Heart left ventricle (tissue), 16 donors: ENCODE data around the gene SLC44A5. TPM values are rescaled to one million over a fixed set of nuclear protein-coding genes. Genes with fewer than 3 reads are reported as not detected.

Experiments used
- ATAC-seq, 4 donors: fragments of 200-7000 bp; cut with Tn5 transposase; one replicate each; pipeline ENCODE4 v1.9.1; 2020 to 2022; ENCODE audit warnings: moderate library complexity in 4 of 4, mild to moderate bottlenecking in 3 of 4, moderate number of reproducible peaks in 1 of 4
- DNase-seq, 5 donors: peaks; one replicate each; pipeline ENCODE4 v3.0.0-alpha.2; 2020
- H3K27ac ChIP-seq, 12 donors: fragments of 200-600 bp; sonication (generic) in 4 of 12; one replicate each; pipeline versions ENCODE4 v1.5.0 to v1.8.0; 2016 to 2022; ENCODE audit warnings: mild to moderate bottlenecking in 2 of 12
- H3K27me3 ChIP-seq, 9 donors: fragments of 200-600 bp; sonication (generic) in 2 of 9; one replicate each; pipeline versions ENCODE4 v1.5.1 to v1.8.0; 2016 to 2022; ENCODE audit warnings: mild to moderate bottlenecking in 3 of 9
- H3K36me3 ChIP-seq, 9 donors: fragments of 200-600 bp; sonication (generic) in 2 of 9; one replicate each; pipeline versions ENCODE4 v1.5.0 to v1.8.0; 2018 to 2022; ENCODE audit warnings: mild to moderate bottlenecking in 2 of 9
- H3K4me1 ChIP-seq, 12 donors: fragments of 200-600 bp; sonication (generic) in 4 of 12; one replicate each; pipeline versions ENCODE4 v1.5.0 to v1.8.0; 2016 to 2022; ENCODE audit warnings: mild to moderate bottlenecking in 3 of 12
- H3K4me3 ChIP-seq, 12 donors: fragments of 200-600 bp; sonication (generic) in 4 of 12; one replicate each; pipeline versions ENCODE4 v1.5.0 to v1.8.0; 2017 to 2022; ENCODE audit warnings: mild to moderate bottlenecking in 9 of 12, moderate library complexity in 4 of 12
- H3K9me3 ChIP-seq, 12 donors: fragments of 200-600 bp; sonication (generic) in 4 of 12; one replicate each; pipeline versions ENCODE4 v1.5.0 to v1.8.0; 2016 to 2022; ENCODE audit warnings: mild to moderate bottlenecking in 1 of 12
- CTCF ChIP-seq, 12 donors: fragments of 200-600 bp; sonication (generic) in 4 of 12; IDR thresholded peaks; one replicate each; pipeline versions ENCODE4 v1.5.0 to v1.8.0; 2018 to 2022; ENCODE audit warnings: antibody characterized with exemption in 12 of 12, mild to moderate bottlenecking in 5 of 12
- POLR2A ChIP-seq, 2 donors: fragments of 450-650 bp; IDR thresholded peaks; one replicate each; pipeline ENCODE4 v1.6.1; 2017; ENCODE audit warnings: antibody characterized with exemption in 2 of 2, mild to moderate bottlenecking in 2 of 2, moderate library complexity in 2 of 2
- WGBS, 4 donors: extraction: QIAGEN DNeasy Blood & Tissue Kit in 2 of 4; methylation state at CpG; one replicate each; pipeline versions ENCODE4 v1.1.5 to v1.1.7; 2013 to 2018; 5-methylcytosine and 5-hydroxymethylcytosine counted together
- intact Hi-C, 10 donors: fragments of 100-400 bp; cut with DNase I; formaldehyde crosslinking; loops; one replicate each; pipeline versions ENCODE4 v1.11.1 to v1.14.2; 2022
- polyA plus RNA-seq, 2 donors: library from polyadenylated mRNA; stranded (reverse); fragments of 200-250 nt; gene quantifications; one replicate each; pipeline ENCODE4 v1.2.3, GENCODE V29; 2013
- total RNA-seq, 9 donors: library from RNA; depleted of rRNA in 2 of 9; stranded (reverse); fragments of >200 nt in 2 of 9; fragmentation: NEBNext Ultra II Directional in 3 of 9; extraction: Animal tissue kit (Norgen Biotek cat#: 25700) in 3 of 9; gene quantifications; one replicate each; pipeline versions ENCODE4 v1.1.0 to v1.2.4, GENCODE V29; 2016 to 2023
- donor health status: ischemic (EF 13 %, LVEDD 7.1; RV severe dilation, severe dysfunction).
- donor health status: healthy with polysubstance abuse.
- donor health status: DM: no; HTN: yes; CAD: no.
- donor health status: DM: no; HTN: no; CAD: no.
- donor health status: ischemic (EF 25% LVEDD 6.9; RV normal size, moderate dysfunction).
- donor health status: ischemic (EF 25% LVEDD 5.7; RV mildly dilated, moderate dysfunction).
- donor health status: healthy.
- donor health status: DM: yes; HTN: yes; CAD: no.
- donor health status: ischemic (EF 35%, LVEDD 5.7; RV mildly dilated, moderate dysfunction).
- donor health status: nonischemic (EF 11% LVEDD 7.7; RV severe dilation, severe dysfunction).
- donor health status: DM: yes; HTN: yes; CAD: no.
- donor health status: PGD.
- donor health status: ischemic (EF 29% LVEDD 5.4; RV normal size, mild dysfunction).
- donor health status: nonischemic (EF 23%, LVEDD 6.1; RV moderate dilation, normal function).

SLC44A5 gene
- total and polyA plus RNA-seq, 11 donors: 0.07 to 7.5 (median 1.8) TPM; not detected in 1

- TF ChIP-seq POLR2A (IDR thresholded peaks at IDR 0.05) (no peak), CTCF (IDR thresholded peaks at IDR 0.05) (no peak)
- no peak overlapping the region for H3K4me3 ChIP-seq
- intact Hi-C loops: no loop called here
- 19 to 32% (median 24%) methylated on average over 1 of the region's 1 CpG for WGBS, 4 donors
- peaks cover 0 to 3% (median 0%) of the 10 kb centered on the region in 9 donors for H3K27me3 ChIP-seq
- H3K4me1 ChIP-seq: no peaks in the 10 kb centered on the region
- H3K36me3 ChIP-seq: no peaks in the 10 kb centered on the region
- no peak for ATAC-seq
- H3K27ac ChIP-seq: no peak overlapping the region
- H3K9me3 ChIP-seq: peaks cover 0 to 18% (median 0%) of the 10 kb centered on the region in 12 donors
- DNase-seq: no peak
Observed at GRCh38 chr1:75172556-75172955, 438.4 kb downstream of the SLC44A5 start.

GRCh38 chr1:75171876-75172275, 439.0 kb downstream of the SLC44A5 start:
- 68 to 78% (median 76%) methylated on average over 1 of the region's 1 CpG for WGBS, 4 donors
- no peak for TF ChIP-seq CTCF (IDR thresholded peaks at IDR 0.05)
- Histone ChIP-seq H3K36me3 (no peaks in the 10 kb centered on the region), H3K27ac (no peak overlapping the region), H3K4me3 (no peak overlapping the region), H3K4me1 (no peaks in the 10 kb centered on the region), H3K27me3 (peaks cover 0 to 3% (median 0%) of the 10 kb centered on the region in 9 donors), H3K9me3 (peaks cover 0 to 18% (median 0%) of the 10 kb centered on the region in 12 donors)
- ATAC-seq (no peak), DNase-seq (no peak)
- intact Hi-C loops: no loop called here

GRCh38 chr1:75170981-75171380, 439.9 kb downstream of the SLC44A5 start:
- Histone ChIP-seq H3K9me3 (peaks cover 0 to 12% (median 0%) of the 10 kb centered on the region in 12 donors), H3K27me3 (peaks cover 0 to 7% (median 0%) of the 10 kb centered on the region in 9 donors), H3K36me3 (no peaks in the 10 kb centered on the region), H3K27ac (no peak overlapping the region), H3K4me1 (no peaks in the 10 kb centered on the region), H3K4me3 (no peak overlapping the region)
- 67 to 79% (median 70%) methylated on average over 2 of the region's 2 CpGs for WGBS, 4 donors
- intact Hi-C loops: no loop called here
- TF ChIP-seq POLR2A (IDR thresholded peaks at IDR 0.05) (no peak), CTCF (IDR thresholded peaks at IDR 0.05) (no peak)
- no peak for ATAC-seq
- DNase-seq: no peak

GRCh38 chr1:75170011-75170410, 440.9 kb downstream of the SLC44A5 start:
- no peak overlapping the region for H3K27ac ChIP-seq
- WGBS, 4 donors: 85 to 98% (median 89%) methylated on average over 2 of the region's 2 CpGs
- no peaks in the 10 kb centered on the region for H3K4me1 ChIP-seq
- TF ChIP-seq POLR2A (IDR thresholded peaks at IDR 0.05): no peak
- TF ChIP-seq CTCF (IDR thresholded peaks at IDR 0.05): no peak
- H3K4me3 ChIP-seq: no peak overlapping the region
- H3K36me3 ChIP-seq: no peaks in the 10 kb centered on the region
- DNase-seq (no peak), ATAC-seq (no peak)
- H3K27me3 ChIP-seq: peaks cover 0 to 9% (median 0%) of the 10 kb centered on the region in 9 donors
- peaks cover 0 to 3% (median 0%) of the 10 kb centered on the region in 12 donors for H3K9me3 ChIP-seq
- intact Hi-C loops: no loop called here
